H1 (cell line): ENCODE data around the gene IL27RA. TPM values are rescaled to one million over a fixed set of nuclear protein-coding genes. Genes with fewer than 3 reads are reported as not detected.

Experiments used
- CTCF ChIA-PET: fragments of 300-600 bp; sonication (Branson Sonifier 250); formaldehyde crosslinking; loops from one replicate; lab custom pipeline; 2021; ENCODE audit not compliant: partially characterized antibody; lab: Charles Lee
- POLR2A ChIA-PET: fragments of 300-600 bp; sonication (Branson Sonifier 250); formaldehyde crosslinking; loops from one replicate; lab custom pipeline; 2021; ENCODE audit warnings: inconsistent platforms; ENCODE audit not compliant: partially characterized antibody; lab: Charles Lee
- DNase-seq, 2 experiments: peaks; one replicate each; pipeline versions ENCODE4 v3.0.0 to v3.0.0-alpha.2; 2010 to 2022; ENCODE audit warnings: low spot score in 2 of 2, low read depth in 1 of 2, mixed read lengths in 1 of 2
- FAIRE-seq: peaks from 2 replicates; lab custom pipeline; 2011; peaks lifted over from hg19 to GRCh38; lab: Jason Lieb, UNC
- H2AFZ ChIP-seq: 2 replicates; pipeline ENCODE4 v1.8.1; 2012; ENCODE audit warnings: low read length, inconsistent platforms
- H2AK5ac ChIP-seq: 2 replicates; pipeline ENCODE4 v1.6.1; 2013; ENCODE audit warnings: low read depth, low read length
- H2BK120ac ChIP-seq: replicated peaks from 2 replicates; pipeline ENCODE3; 2013; ENCODE audit warnings: low read depth, low read length, inconsistent platforms
- H2BK12ac ChIP-seq: 2 replicates; pipeline ENCODE4 v1.6.1; 2013; ENCODE audit warnings: low read depth, low read length
- H2BK15ac ChIP-seq: 2 replicates; pipeline ENCODE4 v1.6.1; 2013; ENCODE audit warnings: low read length
- H2BK20ac ChIP-seq: 2 replicates; pipeline ENCODE4 v1.6.1; 2013; ENCODE audit warnings: low read length
- H2BK5ac ChIP-seq: 2 replicates; pipeline ENCODE4 v1.6.1; 2013; ENCODE audit warnings: low read depth, low read length
- H3K14ac ChIP-seq: 2 replicates; pipeline ENCODE4 v1.6.1; 2013; ENCODE audit warnings: inconsistent platforms; ENCODE audit not compliant: insufficient read length
- H3K18ac ChIP-seq: 2 replicates; pipeline ENCODE4 v1.6.1; 2013; ENCODE audit warnings: low read length; ENCODE audit errors: extremely low read depth
- H3K23ac ChIP-seq: 2 replicates; pipeline ENCODE4 v1.6.1; 2013; ENCODE audit warnings: inconsistent platforms; ENCODE audit not compliant: insufficient read length
- H3K23me2 ChIP-seq: 2 replicates; pipeline ENCODE4 v1.6.1; 2013; ENCODE audit warnings: low read depth, low read length
- H3K27ac ChIP-seq: 2 replicates; pipeline ENCODE4 v1.6.1; 2011; ENCODE audit warnings: low read depth, low read length, inconsistent platforms
- H3K27me3 ChIP-seq, 4 experiments: replicated peaks in 1 of 4; 1 replicate in 1 of 4; 2 replicates in 3 of 4; pipeline versions ENCODE4 v1.6.1 to v1.8.1; 2011 to 2013; ENCODE audit warnings: low read length in 3 of 4, mild to moderate bottlenecking in 3 of 4, inconsistent platforms in 2 of 4, mixed read lengths in 2 of 4, moderate library complexity in 1 of 4; ENCODE audit not compliant: control insufficient read depth in 3 of 4, insufficient read depth in 3 of 4; ENCODE audit errors: extremely low read depth in 1 of 4
- H3K36me3 ChIP-seq, 4 experiments: 2 replicates each; pipeline versions ENCODE4 v1.6.1 to v1.8.1; 2011 to 2013; ENCODE audit warnings: mild to moderate bottlenecking in 4 of 4, low read length in 3 of 4, moderate library complexity in 2 of 4, control low read depth in 1 of 4, inconsistent platforms in 1 of 4; ENCODE audit not compliant: insufficient read depth in 4 of 4, control insufficient read depth in 2 of 4
- H3K4ac ChIP-seq: replicated peaks from 2 replicates; pipeline ENCODE3; 2013; ENCODE audit warnings: low read length, low read depth, mixed read lengths, inconsistent platforms; ENCODE audit not compliant: insufficient read length
- H3K4me1 ChIP-seq, 4 experiments: replicated peaks in 1 of 4; 1 replicate in 1 of 4; 2 replicates in 3 of 4; pipeline versions ENCODE4 v1.6.1 to v1.8.1; 2011 to 2013; ENCODE audit warnings: low read length in 3 of 4, inconsistent platforms in 2 of 4, mixed read lengths in 1 of 4; ENCODE audit not compliant: insufficient read depth in 4 of 4, control insufficient read depth in 3 of 4
- H3K4me2 ChIP-seq, 2 experiments: 2 replicates each; pipeline versions ENCODE4 v1.6.1 to v1.8.1; 2011 to 2013; ENCODE audit warnings: low read depth in 2 of 2, low read length in 2 of 2, control low read depth in 1 of 2, inconsistent platforms in 1 of 2, mild to moderate bottlenecking in 1 of 2; ENCODE audit not compliant: insufficient read depth in 1 of 2
- H3K4me3 ChIP-seq, 4 experiments: fragments of 200-600, 300-600 bp in 1 of 4; sonication (generic), shearing (Covaris generic), sonication (Bioruptor Twin) in 1 of 4; 2 replicates each; pipeline versions ENCODE4 v1.5.1 to v1.8.1; 2011 to 2016; ENCODE audit warnings: low read length in 4 of 4, low read depth in 3 of 4, control low read depth in 2 of 4, inconsistent platforms in 2 of 4, mild to moderate bottlenecking in 2 of 4, mixed read lengths in 1 of 4, moderate library complexity in 1 of 4; ENCODE audit not compliant: insufficient read depth in 2 of 4; ENCODE audit errors: extremely low read depth in 1 of 4
- H3K56ac ChIP-seq: replicated peaks from 2 replicates; pipeline ENCODE3; 2013; ENCODE audit warnings: low read depth, mild to moderate bottlenecking, mixed read lengths, low read length, inconsistent platforms; ENCODE audit not compliant: insufficient read length
- H3K79me1 ChIP-seq: 2 replicates; pipeline ENCODE4 v1.6.1; 2013; ENCODE audit warnings: low read depth, low read length, control low read depth
- H3K79me2 ChIP-seq, 2 experiments: 2 replicates each; pipeline versions ENCODE4 v1.6.1 to v1.8.1; 2012 to 2013; ENCODE audit warnings: low read length in 2 of 2, mild to moderate bottlenecking in 2 of 2, inconsistent platforms in 1 of 2; ENCODE audit not compliant: insufficient read depth in 2 of 2, control insufficient read depth in 1 of 2
- H3K9ac ChIP-seq, 4 experiments: replicated peaks in 1 of 4; 1 replicate in 1 of 4; 2 replicates in 3 of 4; pipeline versions ENCODE4 v1.6.1 to v1.8.1; 2011 to 2013; ENCODE audit warnings: low read depth in 3 of 4, low read length in 3 of 4, control low read depth in 2 of 4, mild to moderate bottlenecking in 2 of 4, moderate library complexity in 2 of 4, inconsistent platforms in 1 of 4; ENCODE audit errors: extremely low read depth in 1 of 4
- H3K9me3 ChIP-seq, 2 experiments: 2 replicates each; pipeline versions ENCODE4 v1.6.1 to v1.8.1; 2012 to 2013; ENCODE audit warnings: mild to moderate bottlenecking in 2 of 2, moderate library complexity in 2 of 2, control low read depth in 1 of 2, inconsistent platforms in 1 of 2, low read depth in 1 of 2, low read length in 1 of 2, mixed read lengths in 1 of 2; ENCODE audit not compliant: insufficient read depth in 2 of 2
- H4K20me1 ChIP-seq, 2 experiments: replicated peaks in 1 of 2; 2 replicates each; pipeline versions ENCODE3 to v1.8.1; 2011 to 2013; ENCODE audit warnings: inconsistent platforms in 2 of 2, low read length in 2 of 2, mild to moderate bottlenecking in 1 of 2; ENCODE audit not compliant: insufficient read depth in 2 of 2, control insufficient read depth in 1 of 2
- H4K5ac ChIP-seq: 2 replicates; pipeline ENCODE4 v1.6.1; 2013; ENCODE audit warnings: low read length, low read depth, mixed read lengths, inconsistent platforms; ENCODE audit not compliant: insufficient read length
- H4K8ac ChIP-seq: 2 replicates; pipeline ENCODE4 v1.8.0; 2013; ENCODE audit warnings: mild to moderate bottlenecking, moderate library complexity, low read length, inconsistent platforms; ENCODE audit not compliant: insufficient read depth; ENCODE audit errors: extremely low read depth
- H4K91ac ChIP-seq: replicated peaks from 2 replicates; pipeline ENCODE3; 2013; ENCODE audit warnings: low read length, mixed read lengths, inconsistent platforms; ENCODE audit not compliant: insufficient read length
- ATF3 ChIP-seq: IDR thresholded peaks from 2 replicates; pipeline ENCODE4 v1.6.1; 2011; ENCODE audit warnings: low read depth, mild to moderate bottlenecking, low read length; ENCODE audit not compliant: insufficient read depth
- BACH1 ChIP-seq: IDR thresholded peaks from 2 replicates; pipeline ENCODE4 v1.6.1; 2012; ENCODE audit warnings: low read length, improper control_type of control experiment
- RXRA ChIP-seq: IDR thresholded peaks from 2 replicates; pipeline ENCODE4 v1.6.1; 2011; ENCODE audit warnings: low read depth, mild to moderate bottlenecking, low read length, moderate library complexity; ENCODE audit not compliant: insufficient read depth
- WGBS, 2 experiments: shearing (Covaris generic) in 1 of 2; methylation state at CpG; one replicate each; pipeline versions ENCODE4 v1.1.6 to v1.1.7; 2013 to 2015; ENCODE audit warnings: low lambda C conversion rate in 2 of 2, mixed read lengths in 2 of 2, inconsistent platforms in 1 of 2, low coverage in 1 of 2, missing lambda C conversion rate in 1 of 2; ENCODE audit not compliant: insufficient replicate concordance in 2 of 2, insufficient coverage in 1 of 2, insufficient read length in 1 of 2; ENCODE audit errors: extremely low coverage in 1 of 2, missing lambda C conversion rate in 1 of 2; 5-methylcytosine and 5-hydroxymethylcytosine counted together
- polyA plus RNA-seq, 7 experiments: library from polyadenylated mRNA; depleted of rRNA in 3 of 7; stranded (reverse) in 5 of 7; unstranded in 2 of 7; fragments of >200 nt in 5 of 7; fragments of 200-250 nt in 2 of 7; gene quantifications; 1 replicate in 5 of 7; 2 replicates in 1 of 7; 4 replicates in 1 of 7; pipeline versions ENCODE4 v1.2.1 to v1.2.3, GENCODE V29; 2011 to 2013; ENCODE audit warnings: missing spikeins in 2 of 7, mixed read lengths in 2 of 7
- total RNA-seq: library from RNA; stranded (reverse); fragmentation: NEBNext Ultra II Directional; extraction: Animal tissue kit (Norgen Biotek cat#: 25700); gene quantifications from 2 replicates; pipeline ENCODE4 v1.2.1, GENCODE V29; 2021

IL27RA gene
- total and polyA plus RNA-seq, 2 of the 8 experiments (the other 6 are each of a cell fraction or from before 2014, with no cell fraction given): 9.9 to 14.7 TPM

GRCh38 chr19:14093117-14093823, 61.7 kb downstream of the IL27RA start:
- peaks cover 11% of the 10 kb centered on the region for H3K23me2 ChIP-seq
- no peak overlapping the region for H2BK15ac ChIP-seq
- no peaks in the 10 kb centered on the region for H3K79me1 ChIP-seq
- no peak overlapping the region for H3K4me2 ChIP-seq
- H2BK12ac ChIP-seq: no peak overlapping the region
- H2AK5ac ChIP-seq: no peak overlapping the region
- DNase-seq: no peak
- H3K4ac ChIP-seq: no peak overlapping the region
- WGBS, 2 experiments: 93% methylated on average over 9 of the region's 9 CpGs; no CpG with 5 or more reads in 1 of the 2 experiments
- H3K23ac ChIP-seq: no peak overlapping the region
- ChIA-PET CTCF (interaction anchor here (2.2 to 7.6 kb wide), 2 partner anchors 9 to 19 kb away, joined by 6 to 105 read pairs; partner anchors contain the start of gene PRKACA), POLR2A (interaction anchor here (0.7 to 1.4 kb wide), 2 partner anchors 9 to 20 kb away, joined by 3 read pairs; no protein-coding TSS in a partner anchor)
- no peak overlapping the region for H3K4me3 ChIP-seq
- peaks cover 0 to 7% (median 4%) of the 10 kb centered on the region in 4 experiments; a peak in 3 of 8 replicates for H3K36me3 ChIP-seq
- H3K56ac ChIP-seq: no peak overlapping the region
- H3K9ac ChIP-seq: no peak overlapping the region
- no peak overlapping the region for H3K27ac ChIP-seq
- no peak for TF ChIP-seq ATF3
- no peak for TF ChIP-seq RXRA
- TF ChIP-seq BACH1: no peak
- H2BK120ac ChIP-seq: no peak overlapping the region
- H3K4me1 ChIP-seq: peaks cover 3 to 5% (median 4%) of the 10 kb centered on the region in 4 experiments
- H2AFZ ChIP-seq: no peak overlapping the region
- peaks cover 4 to 13% of the 10 kb centered on the region in 2 experiments for H4K20me1 ChIP-seq
- no peak overlapping the region for H3K14ac ChIP-seq
- no peak overlapping the region for H2BK20ac ChIP-seq
- peaks cover 8% of the 10 kb centered on the region in 2 experiments; a peak in 3 of 4 replicates for H3K9me3 ChIP-seq
- H3K18ac ChIP-seq: no peak overlapping the region
- H4K5ac ChIP-seq: no peak overlapping the region
- H4K91ac ChIP-seq: no peak overlapping the region
- FAIRE-seq: no peak
- no peak overlapping the region; the same call in 1 of the 2 replicates for H4K8ac ChIP-seq
- H3K79me2 ChIP-seq: no peaks in the 10 kb centered on the region
- peaks cover 0 to 6% (median 2%) of the 10 kb centered on the region in 4 experiments; a peak in 4 of 7 replicates for H3K27me3 ChIP-seq
- H2BK5ac ChIP-seq: no peak overlapping the region
